Fibroblast of lung (primary cell): ENCODE results near the gene USP7. TPM values are rescaled to one million over a fixed set of nuclear protein-coding genes. Genes with fewer than 3 reads are reported as not detected.

Experiments
- DNase-seq, 2 donors: peaks; one replicate each; pipeline versions ENCODE4 v3.0.0 to v3.0.0-alpha.2; 2010; ENCODE audit warnings: low read depth in 2 of 2
- H2AFZ ChIP-seq: 2 replicates; pipeline ENCODE4 v1.5.1; 2012; ENCODE audit warnings: low read length, control low read depth, inconsistent platforms
- H3K27ac ChIP-seq: 2 replicates; pipeline ENCODE4 v1.5.1; 2011; ENCODE audit warnings: low read length, control low read depth; ENCODE audit not compliant: insufficient read depth
- H3K27me3 ChIP-seq: 2 replicates; pipeline ENCODE4 v1.5.1; 2011; ENCODE audit warnings: mild to moderate bottlenecking, low read length; ENCODE audit not compliant: control insufficient read depth, insufficient read depth
- H3K36me3 ChIP-seq: 2 replicates; pipeline ENCODE4 v1.5.1; 2011; ENCODE audit warnings: low read length; ENCODE audit not compliant: control insufficient read depth, insufficient read depth
- H3K4me1 ChIP-seq: 2 replicates; pipeline ENCODE4 v1.5.1; 2011; ENCODE audit warnings: low read length; ENCODE audit not compliant: control insufficient read depth, insufficient read depth; ENCODE audit errors: extremely low read depth
- H3K4me2 ChIP-seq: 2 replicates; pipeline ENCODE4 v1.5.1; 2011; ENCODE audit warnings: low read length, control low read depth; ENCODE audit not compliant: insufficient read depth; ENCODE audit errors: extremely low read depth
- H3K4me3 ChIP-seq, 4 experiments: fragments of 200-600 bp in 1 of 4; sonication (generic) in 1 of 4; replicated peaks in 1 of 4; 2 replicates each; pipeline ENCODE4 v1.5.1; 2011 to 2016; ENCODE audit warnings: low read length in 4 of 4, low read depth in 3 of 4, mild to moderate bottlenecking in 3 of 4, control low read depth in 2 of 4, inconsistent platforms in 1 of 4, mixed read lengths in 1 of 4; ENCODE audit not compliant: insufficient read depth in 1 of 4; ENCODE audit errors: control extremely low read depth in 1 of 4
- H3K79me2 ChIP-seq: 2 replicates; pipeline ENCODE4 v1.5.1; 2012; ENCODE audit warnings: mild to moderate bottlenecking, low read length, inconsistent platforms; ENCODE audit not compliant: control insufficient read depth, insufficient read depth
- H3K9ac ChIP-seq: 2 replicates; pipeline ENCODE4 v1.5.1; 2011; ENCODE audit warnings: mild to moderate bottlenecking, low read length, control low read depth; ENCODE audit not compliant: insufficient read depth
- H3K9me3 ChIP-seq: 2 replicates; pipeline ENCODE4 v1.5.1; 2012; ENCODE audit warnings: low read depth, low read length; ENCODE audit not compliant: control insufficient read depth, insufficient read depth
- H4K20me1 ChIP-seq: 2 replicates; pipeline ENCODE4 v1.5.1; 2011; ENCODE audit warnings: low read length; ENCODE audit not compliant: control insufficient read depth, insufficient read depth; ENCODE audit errors: extremely low read depth
- EZH2 ChIP-seq: IDR thresholded peaks from 2 replicates; pipeline ENCODE4 v1.5.1; 2012; ENCODE audit warnings: low read length, control low read depth, mild to moderate bottlenecking; ENCODE audit errors: missing control alignments
- polyA plus RNA-seq, 2 donors: library from polyadenylated mRNA; depleted of rRNA in 1 of 2; stranded (reverse) in 1 of 2; unstranded in 1 of 2; fragments of >200 nt; gene quantifications; 2 replicates each; pipeline ENCODE4 v1.2.1, GENCODE V29; 2011 to 2012; ENCODE audit warnings: missing spikeins in 1 of 2
- total RNA-seq: library from RNA; depleted of rRNA; stranded (reverse); fragments of >200 nt; gene quantifications from 2 replicates; pipeline ENCODE4 v1.2.1, GENCODE V29; 2014
- TF ChIP-seq, protein P1 (sequence below), 2 donors: IDR thresholded peaks in 1 of 2; conservative IDR thresholded peaks in 1 of 2; 1 replicate in 1 of 2; 2 replicates in 1 of 2; pipeline ENCODE4 v1.5.1; 2011 to 2012; ENCODE audit warnings: low read length in 2 of 2, control low read depth in 1 of 2, inconsistent platforms in 1 of 2, low read depth in 1 of 2, mild to moderate bottlenecking in 1 of 2

Gene USP7
- total and polyA plus RNA-seq, 2 donors (not counting 1 experiment from before 2014, with no cell fraction given), result 22.5 to 48.7 TPM

DNA sequence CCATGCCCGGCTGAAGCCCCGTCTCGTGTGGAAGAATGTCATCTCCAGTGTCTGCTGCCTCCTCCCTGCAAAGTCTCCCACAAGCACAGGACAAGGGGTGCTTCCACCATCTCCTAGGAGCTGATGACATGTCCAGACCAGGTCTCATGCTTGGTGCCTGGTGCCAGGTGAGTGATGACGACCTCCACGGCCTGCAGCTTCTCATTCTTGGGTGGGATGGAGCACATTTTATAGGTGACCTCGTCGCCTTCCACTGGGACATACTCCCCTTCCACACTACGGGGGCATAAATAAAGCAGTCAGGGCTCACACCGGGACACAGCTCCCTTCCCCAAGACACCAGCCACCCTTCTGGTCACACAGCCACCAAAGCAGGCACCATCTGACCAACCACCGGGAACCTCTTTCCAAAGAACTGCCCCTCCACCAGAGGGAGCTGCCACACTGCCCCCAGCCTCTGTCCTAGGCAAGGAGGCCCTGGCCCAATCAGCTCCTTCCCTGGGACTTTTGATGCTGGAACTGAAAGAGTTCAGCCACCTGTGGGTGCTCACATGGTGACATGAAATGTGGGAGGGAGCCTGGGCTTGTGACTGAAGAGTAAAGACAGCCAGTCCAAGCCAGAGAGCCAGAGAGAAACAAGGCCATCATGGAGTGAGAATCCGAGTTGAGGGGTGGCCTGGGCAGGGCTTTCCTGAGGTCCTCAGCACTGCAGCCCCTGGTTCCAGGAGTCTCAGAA is 108.5 kb downstream of the USP7 start:
- Histone ChIP-seq H3K27me3 (no peaks in the 10 kb centered on the region), H3K9me3 (no peaks in the 10 kb centered on the region), H4K20me1 (no peaks in the 10 kb centered on the region), H3K27ac (no peak overlapping the region), H3K4me3 (no peak overlapping the region), H3K79me2 (peaks cover 17% of the 10 kb centered on the region), H3K9ac (no peak overlapping the region), H2AFZ (no peak overlapping the region), H3K4me1 (peaks cover 8% of the 10 kb centered on the region), H3K4me2 (no peak overlapping the region), H3K36me3 (peaks cover 24% of the 10 kb centered on the region)
- no peak for DNase-seq
- TF ChIP-seq, protein P1, sequence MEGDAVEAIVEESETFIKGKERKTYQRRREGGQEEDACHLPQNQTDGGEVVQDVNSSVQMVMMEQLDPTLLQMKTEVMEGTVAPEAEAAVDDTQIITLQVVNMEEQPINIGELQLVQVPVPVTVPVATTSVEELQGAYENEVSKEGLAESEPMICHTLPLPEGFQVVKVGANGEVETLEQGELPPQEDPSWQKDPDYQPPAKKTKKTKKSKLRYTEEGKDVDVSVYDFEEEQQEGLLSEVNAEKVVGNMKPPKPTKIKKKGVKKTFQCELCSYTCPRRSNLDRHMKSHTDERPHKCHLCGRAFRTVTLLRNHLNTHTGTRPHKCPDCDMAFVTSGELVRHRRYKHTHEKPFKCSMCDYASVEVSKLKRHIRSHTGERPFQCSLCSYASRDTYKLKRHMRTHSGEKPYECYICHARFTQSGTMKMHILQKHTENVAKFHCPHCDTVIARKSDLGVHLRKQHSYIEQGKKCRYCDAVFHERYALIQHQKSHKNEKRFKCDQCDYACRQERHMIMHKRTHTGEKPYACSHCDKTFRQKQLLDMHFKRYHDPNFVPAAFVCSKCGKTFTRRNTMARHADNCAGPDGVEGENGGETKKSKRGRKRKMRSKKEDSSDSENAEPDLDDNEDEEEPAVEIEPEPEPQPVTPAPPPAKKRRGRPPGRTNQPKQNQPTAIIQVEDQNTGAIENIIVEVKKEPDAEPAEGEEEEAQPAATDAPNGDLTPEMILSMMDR (conservative IDR thresholded peaks at IDR 0.05 in 1 of 2, IDR thresholded peaks at IDR 0.05 in 1 of 2; ENCODE audit: low read depth in 1 of 2, low read length in 2 of 2), result peak in 1 of 2 donors; percentile 23
- TF ChIP-seq EZH2, result no peak

DNA sequence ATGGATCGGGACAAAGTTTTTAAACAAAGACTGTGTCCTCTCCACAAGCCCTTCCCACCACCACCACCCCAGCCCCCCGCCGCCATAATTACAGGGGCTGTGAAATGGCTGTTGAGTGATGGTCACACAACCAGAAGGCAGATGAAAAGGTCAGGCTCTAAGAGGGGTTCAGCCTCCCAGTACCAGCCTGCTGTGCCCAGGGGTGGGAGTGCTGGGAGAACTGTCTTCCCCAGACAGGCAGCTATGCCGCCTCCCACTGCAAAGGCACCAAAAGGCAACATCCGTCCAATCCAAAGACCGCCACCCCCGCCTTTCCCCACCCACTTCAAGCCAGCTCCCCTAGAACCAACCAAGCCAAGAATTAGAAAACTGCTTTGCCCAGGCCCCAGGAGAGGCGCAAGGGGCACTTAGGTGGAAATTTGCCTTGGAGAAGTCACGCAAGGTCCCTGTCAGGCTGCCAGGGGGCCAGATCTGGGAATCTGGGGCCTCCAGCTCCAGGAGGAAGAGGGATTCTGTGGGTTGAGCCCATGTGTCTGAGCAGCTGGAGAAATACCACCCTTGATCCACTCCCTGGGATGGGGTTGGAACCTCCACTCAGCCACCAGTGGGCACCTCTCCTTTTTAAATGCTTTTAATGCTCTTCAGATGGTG is 109.3 kb downstream of the USP7 start:
- no peaks in the 10 kb centered on the region for H3K27me3 ChIP-seq
- no peak for DNase-seq
- H3K4me2 ChIP-seq, result no peak overlapping the region
- H3K9ac ChIP-seq, result no peak overlapping the region
- H4K20me1 ChIP-seq, result no peaks in the 10 kb centered on the region
- peaks cover 14% of the 10 kb centered on the region for H3K79me2 ChIP-seq
- no peak overlapping the region for H3K4me3 ChIP-seq
- no peak overlapping the region for H2AFZ ChIP-seq
- H3K9me3 ChIP-seq, result no peaks in the 10 kb centered on the region
- H3K27ac ChIP-seq, result no peak overlapping the region
- H3K36me3 ChIP-seq, result peaks cover 30% of the 10 kb centered on the region
- TF ChIP-seq, protein P1 (conservative IDR thresholded peaks at IDR 0.05 in 1 of 2, IDR thresholded peaks at IDR 0.05 in 1 of 2; ENCODE audit: low read depth in 1 of 2, low read length in 2 of 2), result no peak
- no peak for TF ChIP-seq EZH2
- H3K4me1 ChIP-seq, result peaks cover 12% of the 10 kb centered on the region

DNA sequence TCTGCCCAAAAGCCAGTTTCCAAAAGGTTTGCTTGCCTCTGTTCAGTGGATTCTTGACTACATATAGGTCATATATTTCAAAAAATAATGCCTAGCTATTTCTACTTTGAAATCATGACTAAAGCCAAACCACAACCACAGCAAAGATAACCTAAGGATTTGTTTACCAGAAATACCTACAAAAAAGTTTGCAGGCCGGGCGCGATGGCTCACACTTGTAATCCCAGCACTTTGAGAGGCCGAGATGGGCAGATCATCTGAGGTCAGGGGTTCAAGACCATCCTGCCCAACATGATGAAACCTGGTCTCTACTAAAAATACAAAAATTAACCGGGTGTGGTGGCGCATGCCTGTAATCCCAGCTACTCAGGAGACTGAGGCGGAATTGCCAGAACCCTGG is 110.1 kb downstream of the USP7 start:
- Histone ChIP-seq H3K9ac (no peak overlapping the region), H3K27ac (no peak overlapping the region), H3K4me2 (no peak overlapping the region), H3K9me3 (no peaks in the 10 kb centered on the region), H3K36me3 (peaks cover 31% of the 10 kb centered on the region), H3K4me1 (peaks cover 20% of the 10 kb centered on the region), H3K4me3 (no peak overlapping the region), H2AFZ (no peak overlapping the region), H3K79me2 (peaks cover 6% of the 10 kb centered on the region), H3K27me3 (no peaks in the 10 kb centered on the region), H4K20me1 (no peaks in the 10 kb centered on the region)
- TF ChIP-seq EZH2, result no peak
- TF ChIP-seq, protein P1 (conservative IDR thresholded peaks at IDR 0.05 in 1 of 2, IDR thresholded peaks at IDR 0.05 in 1 of 2; ENCODE audit: low read depth in 1 of 2, low read length in 2 of 2), result no peak
- no peak for DNase-seq
